Measurements from ENCODE around the gene PAIP1. TPM values are rescaled to one million over a fixed set of nuclear protein-coding genes. Genes with fewer than 3 reads are reported as not detected.

Gene PAIP1, protein sequence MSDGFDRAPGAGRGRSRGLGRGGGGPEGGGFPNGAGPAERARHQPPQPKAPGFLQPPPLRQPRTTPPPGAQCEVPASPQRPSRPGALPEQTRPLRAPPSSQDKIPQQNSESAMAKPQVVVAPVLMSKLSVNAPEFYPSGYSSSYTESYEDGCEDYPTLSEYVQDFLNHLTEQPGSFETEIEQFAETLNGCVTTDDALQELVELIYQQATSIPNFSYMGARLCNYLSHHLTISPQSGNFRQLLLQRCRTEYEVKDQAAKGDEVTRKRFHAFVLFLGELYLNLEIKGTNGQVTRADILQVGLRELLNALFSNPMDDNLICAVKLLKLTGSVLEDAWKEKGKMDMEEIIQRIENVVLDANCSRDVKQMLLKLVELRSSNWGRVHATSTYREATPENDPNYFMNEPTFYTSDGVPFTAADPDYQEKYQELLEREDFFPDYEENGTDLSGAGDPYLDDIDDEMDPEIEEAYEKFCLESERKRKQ
- total RNA-seq: 100 to 1,000 TPM in 8 of 9 donors, 10 to 100 TPM in 1; 99.8 to 173 (median 140) TPM
- polyA plus RNA-seq: 100 to 1,000 TPM in 1 of 2 donors, 10 to 100 TPM in 1; 84.7 to 112 TPM
- long read RNA-seq, donor 1, transcript PAIP1-201 (11 exons, 2,782 nt): major isoform, 183 of 302 reads
- long read RNA-seq, donor 1, transcript PAIP1-203 (11 exons, 1,734 nt): minor isoform, 86 of 302 reads
- long read RNA-seq, donor 1, partial matches to known transcripts: 13 of 302 reads
- long read RNA-seq, donor 1, other reads (novel, unspliced or antisense): 19 of 302 reads
- long read RNA-seq, donor 2, transcript PAIP1-201 (11 exons, 2,782 nt): minor isoform, 76 of 488 reads
- long read RNA-seq, donor 2, transcript PAIP1-203 (11 exons, 1,734 nt): major isoform, 346 of 488 reads
- long read RNA-seq, donor 2, partial matches to known transcripts: 21 of 488 reads
- long read RNA-seq, donor 2, other reads (novel, unspliced or antisense): 42 of 488 reads
- long read RNA-seq, donor 3, transcript PAIP1-201 (11 exons, 2,782 nt): major isoform, 209 of 297 reads
- long read RNA-seq, donor 3, transcript PAIP1-203 (11 exons, 1,734 nt): minor isoform, 68 of 297 reads
- long read RNA-seq, donor 3, partial matches to known transcripts: 6 of 297 reads
- long read RNA-seq, donor 3, other reads (novel, unspliced or antisense): 14 of 297 reads

GRCh38 chr5:43556857-43557542 is at the start of gene PAIP1:
Gene PAIP1, minus strand, starts transcription at chr5:43557077. Its CDS starts 231 bp downstream, at chr5:43556846.
- Histone ChIP-seq H3K27me3 (peaks cover 0 to 4% (median 0%) of the 10 kb centered on the region in 9 donors), H3K9me3 (no peaks in the 10 kb centered on the region), H3K4me3 (peak within 1 kb of the TSS; percentile 66 to 95 (median 85)), H3K4me1 (peaks cover 3 to 47% (median 33%) of the 10 kb centered on the region in 12 donors), H3K36me3 (peaks cover 0 to 31% (median 26%) of the 10 kb centered on the region in 9 donors), H3K27ac (peak within 1 kb of the TSS; percentile 89 to 99 (median 98))
- DNase-seq (peak; percentile 76 to 92 (median 84)), ATAC-seq (peak; percentile 8 to 93 (median 86))
- intact Hi-C loops (cut with DNase I): loop anchor here (1.0 to 5.0 kb wide), 5 partner anchors 40 to 75 kb away; partner anchors contain the start of genes NNT (in 9 of the 10) and TMEM267 (in 2 of the 10)
- TF ChIP-seq POLR2A (IDR thresholded peaks at IDR 0.05) (peak in 1 of 2 donors; percentile 44), CTCF (IDR thresholded peaks at IDR 0.05) (peak; percentile 50 to 92 (median 76))
- WGBS, 4 donors: 1 to 2% (median 1%) methylated on average over 13 to 79 of the region's 79 CpGs

- no peak for TF ChIP-seq POLR2A (IDR thresholded peaks at IDR 0.05)
- TF ChIP-seq CTCF (IDR thresholded peaks at IDR 0.05): no peak
- Histone ChIP-seq H3K36me3 (peaks cover 0 to 30% (median 23%) of the 10 kb centered on the region in 9 donors), H3K27me3 (no peaks in the 10 kb centered on the region), H3K27ac (peak overlapping the region in 2 of 12 donors; percentile 18 to 25), H3K4me1 (peaks cover 0 to 46% (median 25%) of the 10 kb centered on the region in 12 donors), H3K4me3 (no peak overlapping the region), H3K9me3 (no peaks in the 10 kb centered on the region)
- no peak for DNase-seq
- ATAC-seq: no peak
- intact Hi-C loops (cut with DNase I): no loop called here
- WGBS, 4 donors: 60 to 73% (median 65%) methylated on average over 3 of the region's 3 CpGs
Observed at GRCh38 chr5:43606351-43606750, 49.5 kb upstream of the PAIP1 start.

GRCh38 chr5:43604699-43605098 is 47.8 kb upstream of the PAIP1 start:
- H3K36me3 ChIP-seq: peaks cover 0 to 15% (median 8%) of the 10 kb centered on the region in 9 donors
- 70 to 82% (median 73%) methylated on average over 4 of the region's 4 CpGs for WGBS, 4 donors
- intact Hi-C loops (cut with DNase I): loop anchor here in 7 of 10 donors (5.0 kb wide), 1 partner anchor 47 kb away; the partner anchor contains the start of gene PAIP1 (in 7 of the 7)
- H3K4me1 ChIP-seq: peaks cover 0 to 54% (median 30%) of the 10 kb centered on the region in 12 donors
- no peaks in the 10 kb centered on the region for H3K27me3 ChIP-seq
- DNase-seq: no peak
- TF ChIP-seq POLR2A (IDR thresholded peaks at IDR 0.05) (no peak), CTCF (IDR thresholded peaks at IDR 0.05) (no peak)
- H3K9me3 ChIP-seq: no peaks in the 10 kb centered on the region
- no peak for ATAC-seq
- H3K4me3 ChIP-seq: peak overlapping the region in 8 of 12 donors; percentile 71 to 89 (median 84)
- peak overlapping the region; percentile 94 to 98 (median 96) for H3K27ac ChIP-seq
